ENCODE data around the gene SOS2. TPM values are rescaled to one million over a fixed set of nuclear protein-coding genes. Genes with fewer than 3 reads are reported as not detected.

Gene SOS2
- total and polyA plus RNA-seq, 2 donors (not counting 3 experiments of a cell fraction or from before 2014, with no cell fraction given), result 6.7 to 21.3 TPM

DNA sequence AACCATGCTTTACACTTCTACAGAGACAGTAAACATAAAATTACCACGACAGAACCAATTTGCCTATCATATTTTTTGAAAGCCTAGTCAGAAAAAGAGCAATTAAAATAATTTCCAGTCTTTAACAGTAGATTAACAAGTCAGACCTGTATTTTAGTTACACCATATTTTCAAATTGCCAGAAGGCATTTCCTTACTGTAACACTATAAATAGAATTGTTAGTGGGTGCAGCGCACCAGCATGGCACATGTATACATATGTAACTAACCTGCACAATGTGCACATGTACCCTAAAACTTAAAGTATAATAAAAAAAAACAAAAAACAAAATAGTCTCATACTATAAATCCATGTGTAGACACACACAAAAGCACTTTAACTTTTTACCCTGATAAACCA lies 16.0 kb downstream of the SOS2 start:
- ChIA-PET POLR2A (no interaction called here), CTCF (no interaction called here)
- Histone ChIP-seq H3K79me2 (ENCODE audit: control insufficient read depth, insufficient read depth, low read length) (peaks cover 53% of the 10 kb centered on the region), H3K27ac (ENCODE audit: insufficient read depth, low read depth, low read length) (no peak overlapping the region), H3K4me1 (ENCODE audit: control insufficient read depth, extremely low read depth, insufficient read depth, low read length) (no peaks in the 10 kb centered on the region), H2AFZ (ENCODE audit: low read depth, low read length) (no peak overlapping the region), H4K20me1 (replicated peaks; ENCODE audit: control insufficient read depth, extremely low read depth, insufficient read depth, low read length) (peaks cover 5% of the 10 kb centered on the region), H3K9me3 (replicated peaks; ENCODE audit: control insufficient read depth, insufficient read depth, low read length) (no peaks in the 10 kb centered on the region), H3K4me2 (ENCODE audit: insufficient read depth, low read length) (no peak overlapping the region), H3K9me1 (replicated peaks; ENCODE audit: control insufficient read depth, extremely low read depth, insufficient read depth, low read length) (no peaks in the 10 kb centered on the region), H3K36me3 (ENCODE audit: control insufficient read depth in 2 of 2, extremely low read depth in 1 of 2, insufficient read depth in 2 of 2, low read length in 2 of 2) (no peaks in the 10 kb centered on the region), H3K4me3 (replicated peaks in 1 of 3; ENCODE audit: insufficient read depth in 1 of 3, low read depth in 1 of 3, low read length in 3 of 3) (no peak overlapping the region), H3K27me3 (ENCODE audit: control insufficient read depth in 2 of 2, insufficient read depth in 2 of 2, low read length in 2 of 2) (no peaks in the 10 kb centered on the region), H3K9ac (replicated peaks; ENCODE audit: extremely low read depth, insufficient read depth, low read length) (no peak overlapping the region)
- no peak for DNase-seq (ENCODE audit: low read depth, low spot score)
- intact Hi-C loops (cut with micrococcal nuclease), result no loop called here
- dilution Hi-C loops (cut with MboI; ENCODE audit: extremely low pct_ligation_motif_present, low sequenced_read_pairs), result no loop called here
- TF ChIP-seq MAX (IDR thresholded peaks at IDR 0.05; ENCODE audit: insufficient read depth, insufficient read length) (no peak), POLR2A (IDR thresholded peaks at IDR 0.05; ENCODE audit: low read depth, low read length) (no peak), MYC (IDR thresholded peaks at IDR 0.05; ENCODE audit: low read depth, low read length) (no peak), JUN (IDR thresholded peaks at IDR 0.05; ENCODE audit: borderline replicate concordance, insufficient read depth, insufficient read length, low read depth) (no peak), POLR2AphosphoS5 (IDR thresholded peaks at IDR 0.05; ENCODE audit: insufficient read depth, low read depth, low read length) (no peak), EZH2 (IDR thresholded peaks at IDR 0.05; ENCODE audit: borderline replicate concordance, low read depth, low read length, severe bottlenecking) (no peak), GATA2 (IDR thresholded peaks at IDR 0.05; ENCODE audit: insufficient read depth, insufficient read length, low read depth, low read length) (no peak), FOS (IDR thresholded peaks at IDR 0.05; ENCODE audit: borderline replicate concordance, insufficient read depth, low read length) (no peak)
- TF ChIP-seq, protein P1, sequence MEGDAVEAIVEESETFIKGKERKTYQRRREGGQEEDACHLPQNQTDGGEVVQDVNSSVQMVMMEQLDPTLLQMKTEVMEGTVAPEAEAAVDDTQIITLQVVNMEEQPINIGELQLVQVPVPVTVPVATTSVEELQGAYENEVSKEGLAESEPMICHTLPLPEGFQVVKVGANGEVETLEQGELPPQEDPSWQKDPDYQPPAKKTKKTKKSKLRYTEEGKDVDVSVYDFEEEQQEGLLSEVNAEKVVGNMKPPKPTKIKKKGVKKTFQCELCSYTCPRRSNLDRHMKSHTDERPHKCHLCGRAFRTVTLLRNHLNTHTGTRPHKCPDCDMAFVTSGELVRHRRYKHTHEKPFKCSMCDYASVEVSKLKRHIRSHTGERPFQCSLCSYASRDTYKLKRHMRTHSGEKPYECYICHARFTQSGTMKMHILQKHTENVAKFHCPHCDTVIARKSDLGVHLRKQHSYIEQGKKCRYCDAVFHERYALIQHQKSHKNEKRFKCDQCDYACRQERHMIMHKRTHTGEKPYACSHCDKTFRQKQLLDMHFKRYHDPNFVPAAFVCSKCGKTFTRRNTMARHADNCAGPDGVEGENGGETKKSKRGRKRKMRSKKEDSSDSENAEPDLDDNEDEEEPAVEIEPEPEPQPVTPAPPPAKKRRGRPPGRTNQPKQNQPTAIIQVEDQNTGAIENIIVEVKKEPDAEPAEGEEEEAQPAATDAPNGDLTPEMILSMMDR (IDR thresholded peaks at IDR 0.05; ENCODE audit: extremely low read depth in 1 of 2, insufficient read depth in 1 of 2, low read depth in 1 of 2, low read length in 2 of 2), result no peak
- BruUV-seq (replicated peaks), result no TSS peak
- FAIRE-seq, result no peak
